Measurements from ENCODE around the gene PRDX5.
A peak's percentile ranks its signal among the peaks of the same experiment; 100 is the strongest.

Gene PRDX5

DNA sequence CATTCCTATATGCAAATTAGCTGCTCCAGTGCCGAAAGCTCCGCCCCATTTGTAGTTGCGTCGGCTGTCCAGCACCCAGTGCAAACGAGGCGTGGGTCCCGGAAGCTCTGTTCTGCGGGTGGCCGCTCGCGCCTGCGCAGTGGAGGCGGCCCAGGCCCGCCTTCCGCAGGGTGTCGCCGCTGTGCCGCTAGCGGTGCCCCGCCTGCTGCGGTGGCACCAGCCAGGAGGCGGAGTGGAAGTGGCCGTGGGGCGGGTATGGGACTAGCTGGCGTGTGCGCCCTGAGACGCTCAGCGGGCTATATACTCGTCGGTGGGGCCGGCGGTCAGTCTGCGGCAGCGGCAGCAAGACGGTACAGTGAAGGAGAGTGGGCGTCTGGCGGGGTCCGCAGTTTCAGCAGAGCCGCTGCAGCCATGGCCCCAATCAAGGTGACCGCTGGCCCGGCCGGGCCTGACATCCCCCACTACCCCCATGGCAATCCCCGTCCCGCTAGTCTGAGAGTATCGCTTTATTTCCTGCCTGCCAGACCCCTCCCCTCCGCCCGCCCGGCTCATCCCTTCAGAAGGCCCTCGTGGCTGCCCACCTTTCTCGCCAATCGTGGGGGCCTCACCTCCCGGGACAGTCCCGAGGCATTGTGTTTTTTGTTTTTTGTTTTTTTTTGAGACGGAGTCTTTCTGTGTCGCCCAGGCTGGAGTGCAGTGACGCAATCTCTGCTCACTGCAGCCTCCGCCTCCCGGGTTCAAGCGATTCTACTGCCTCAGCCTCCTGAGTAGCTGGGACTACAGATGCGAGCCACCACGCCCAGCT lies at the start of gene PRDX5:
Gene PRDX5, plus strand, starts transcription at position 161 of the 805 bp plus-strand sequence. Its CDS starts 95 bp downstream, at position 256.
- DNase-seq (ENCODE audit: low read depth), result peak; percentile 96

DNA sequence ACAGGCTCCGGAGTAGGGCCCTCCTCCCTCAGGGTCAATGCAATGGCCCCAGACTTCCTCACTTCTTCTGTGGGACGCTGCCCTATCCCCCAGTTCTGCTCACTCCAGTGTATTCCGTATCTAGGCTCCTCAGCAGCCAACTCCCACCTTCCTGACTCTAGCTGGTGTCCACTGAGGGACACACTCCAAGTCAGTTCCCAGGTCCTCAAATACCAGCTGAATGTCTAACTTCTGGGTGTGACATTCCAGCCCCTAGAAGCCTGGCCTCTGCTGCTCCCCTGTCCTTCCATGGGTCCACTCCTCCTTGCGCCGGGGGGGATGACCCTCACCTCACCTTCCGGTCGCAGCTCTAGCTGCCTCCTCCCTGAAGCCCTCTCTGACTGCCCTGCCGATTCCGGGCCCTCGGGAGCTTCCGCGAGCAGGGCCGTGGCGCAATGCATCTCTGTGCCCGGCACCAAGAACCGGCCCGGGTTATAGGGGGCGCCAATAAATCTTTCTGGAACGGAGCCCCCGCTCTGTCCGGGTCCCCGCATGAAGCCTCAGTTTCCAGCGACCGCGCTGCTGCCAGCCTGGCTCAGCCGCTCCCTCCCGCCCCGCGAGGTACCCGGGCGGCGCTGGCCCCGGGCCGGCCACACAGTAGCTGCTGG lies 48.9 kb upstream of the PRDX5 start:
- peak; percentile 53 for DNase-seq (ENCODE audit: low read depth)

GRCh38 chr11:64269540-64270220 lies 48.2 kb upstream of the PRDX5 start:
- DNase-seq (ENCODE audit: low read depth), result peak; percentile 98

- DNase-seq (ENCODE audit: low read depth), result no peak
Measured at GRCh38 chr11:64275031-64275800, 42.7 kb upstream of the PRDX5 start.

DNA sequence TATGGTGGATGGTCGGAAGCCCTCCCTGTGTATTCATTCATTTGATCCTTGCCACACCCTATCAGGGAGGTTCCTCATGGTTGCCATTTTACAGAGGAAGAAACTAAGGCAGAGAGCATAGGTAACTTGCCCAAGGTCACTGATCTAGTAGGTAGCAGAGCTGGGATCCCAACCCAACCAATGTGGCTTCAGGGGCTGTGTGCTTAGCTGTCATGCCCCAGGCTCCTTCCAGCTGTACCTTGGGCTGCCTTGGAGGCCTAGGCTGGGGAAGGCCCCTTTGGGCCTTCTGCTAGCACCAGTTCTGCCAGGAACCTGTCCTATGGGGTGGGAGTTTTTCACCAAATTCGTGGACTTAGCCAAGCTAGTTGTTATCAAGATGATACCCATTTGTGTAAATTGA lies 42.1 kb upstream of the PRDX5 start:
- no peak for DNase-seq (ENCODE audit: low read depth)

GRCh38 chr11:64276653-64277431 lies 41.1 kb upstream of the PRDX5 start:
- no peak for DNase-seq (ENCODE audit: low read depth)

GRCh38 chr11:64278576-64279190 lies 39.2 kb upstream of the PRDX5 start:
- no peak for DNase-seq (ENCODE audit: low read depth)

GRCh38 chr11:64281957-64282770 lies 35.8 kb upstream of the PRDX5 start:
- no peak for DNase-seq (ENCODE audit: low read depth)

- no peak for DNase-seq (ENCODE audit: low read depth)
Measured at GRCh38 chr11:64283092-64283491, 34.8 kb upstream of the PRDX5 start.

- DNase-seq (ENCODE audit: low read depth), result peak; percentile 91
Measured at GRCh38 chr11:64284048-64284961, 33.6 kb upstream of the PRDX5 start, which contains the start of gene BAD. TSS of gene BAD (minus strand) at chr11:64284665. CDS start at chr11:64284368, 297 bp downstream.

DNA sequence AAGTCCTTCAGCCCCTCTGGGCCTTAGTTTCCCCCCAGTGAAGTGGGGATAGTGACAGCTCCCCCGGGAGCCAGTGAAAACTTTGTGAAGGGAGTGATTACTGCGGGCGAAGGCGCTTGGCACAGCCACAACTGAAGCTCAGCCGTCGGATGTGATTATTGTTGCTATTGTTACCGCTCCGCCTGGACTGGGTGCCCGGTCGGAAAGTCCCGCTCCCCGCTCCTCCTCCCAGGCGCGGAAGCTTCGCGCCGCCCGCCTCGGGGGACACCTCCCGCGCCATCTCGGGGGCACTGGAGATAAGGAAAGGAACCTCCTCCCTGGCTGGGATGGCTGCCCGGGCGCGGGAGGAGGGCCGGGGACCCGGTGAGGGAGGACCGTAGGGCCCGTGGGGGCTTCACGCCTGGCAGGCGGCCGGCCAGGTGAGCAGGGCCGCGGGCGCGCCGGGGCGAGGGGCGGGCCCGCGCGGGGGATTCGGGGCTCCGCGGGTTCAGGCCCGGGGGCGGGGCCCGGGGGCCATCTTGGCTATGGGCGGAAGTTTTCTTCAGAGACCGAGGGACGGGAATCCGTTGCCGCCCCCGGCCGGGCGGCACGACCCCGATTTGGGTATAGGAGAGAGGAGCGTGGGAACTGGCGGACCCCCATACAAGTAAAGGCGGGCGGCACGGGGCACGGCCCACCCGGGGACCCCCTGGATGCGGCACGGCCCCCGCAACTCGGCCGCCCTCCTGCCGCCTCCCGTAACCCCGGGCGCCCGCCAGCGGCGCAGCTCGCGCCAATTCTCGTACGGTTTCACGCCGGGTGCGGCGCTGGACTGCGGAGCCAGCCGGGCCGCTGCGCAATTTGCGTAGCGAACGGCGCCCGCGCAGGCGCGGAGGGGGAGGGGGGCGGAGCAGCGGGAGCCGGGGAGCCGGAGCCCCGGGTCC lies 32.7 kb upstream of the PRDX5 start, which contains the start of gene GPR137:
Gene GPR137, plus strand, starts transcription at position 887 of the 923 bp plus-strand sequence. CDS start 677 bp downstream, outside the sequence.
- peak; percentile 92 for DNase-seq (ENCODE audit: low read depth)

DNA sequence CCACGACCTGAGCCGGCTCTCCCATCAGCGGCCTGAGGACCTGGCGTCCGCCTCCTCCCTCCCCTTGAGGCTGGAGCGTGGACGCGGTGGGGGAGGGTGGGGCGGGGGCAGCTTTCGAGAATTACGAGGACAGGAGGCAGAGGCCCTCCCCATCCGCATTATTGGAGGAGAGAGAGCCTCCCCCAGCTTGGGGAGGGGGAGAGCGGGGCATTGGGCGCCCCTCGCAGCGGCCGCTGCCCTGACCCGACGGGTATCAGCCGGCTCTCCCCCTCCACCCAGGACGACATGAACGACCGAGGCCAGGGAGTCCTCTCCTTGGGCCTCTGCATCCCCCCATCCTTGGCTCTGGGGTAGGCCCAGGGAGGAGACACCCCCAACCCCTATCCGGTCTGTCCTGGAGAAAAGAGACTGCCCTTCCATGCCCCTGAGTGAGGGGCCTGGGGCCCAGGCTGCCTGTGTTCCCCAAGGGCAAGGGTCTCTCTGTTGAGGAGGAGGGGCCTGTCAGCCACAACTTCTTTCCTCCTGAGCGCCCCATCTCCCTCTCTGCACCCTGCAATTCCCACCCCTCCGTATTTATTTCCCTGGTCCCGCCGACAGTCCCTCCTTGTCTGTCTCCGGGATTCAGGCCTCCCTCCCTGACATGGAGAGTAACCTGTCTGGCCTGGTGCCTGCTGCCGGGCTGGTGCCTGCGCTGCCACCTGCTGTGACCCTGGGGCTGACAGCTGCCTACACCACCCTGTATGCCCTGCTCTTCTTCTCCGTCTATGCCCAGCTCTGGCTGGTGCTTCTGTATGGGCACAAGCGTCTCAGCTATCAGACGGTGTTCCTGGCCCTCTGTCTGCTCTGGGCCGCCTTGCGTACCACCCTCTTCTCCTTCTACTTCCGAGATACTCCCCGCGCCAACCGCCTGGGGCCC lies 31.8 kb upstream of the PRDX5 start:
- no peak for DNase-seq (ENCODE audit: low read depth)

DNA sequence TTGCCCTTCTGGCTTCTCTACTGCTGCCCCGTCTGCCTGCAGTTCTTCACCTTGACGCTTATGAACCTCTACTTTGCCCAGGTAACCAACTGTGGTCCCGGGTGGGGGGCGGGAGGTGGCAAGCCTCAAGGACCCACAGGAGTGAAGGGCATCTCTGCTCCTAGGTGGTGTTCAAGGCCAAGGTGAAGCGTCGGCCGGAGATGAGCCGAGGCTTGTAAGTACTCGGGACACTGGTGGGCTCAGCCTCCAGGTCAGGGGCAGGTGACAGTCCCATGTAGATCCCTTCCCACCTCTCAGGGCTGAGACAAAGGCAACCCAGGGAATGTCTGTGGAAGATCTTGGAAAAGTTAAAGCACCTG lies 31.1 kb upstream of the PRDX5 start:
- DNase-seq (ENCODE audit: low read depth), result no peak

GRCh38 chr11:64287676-64288352 lies 30.1 kb upstream of the PRDX5 start:
- DNase-seq (ENCODE audit: low read depth), result no peak

- no peak for DNase-seq (ENCODE audit: low read depth)
Measured at GRCh38 chr11:64288353-64288750, 29.6 kb upstream of the PRDX5 start.

DNA sequence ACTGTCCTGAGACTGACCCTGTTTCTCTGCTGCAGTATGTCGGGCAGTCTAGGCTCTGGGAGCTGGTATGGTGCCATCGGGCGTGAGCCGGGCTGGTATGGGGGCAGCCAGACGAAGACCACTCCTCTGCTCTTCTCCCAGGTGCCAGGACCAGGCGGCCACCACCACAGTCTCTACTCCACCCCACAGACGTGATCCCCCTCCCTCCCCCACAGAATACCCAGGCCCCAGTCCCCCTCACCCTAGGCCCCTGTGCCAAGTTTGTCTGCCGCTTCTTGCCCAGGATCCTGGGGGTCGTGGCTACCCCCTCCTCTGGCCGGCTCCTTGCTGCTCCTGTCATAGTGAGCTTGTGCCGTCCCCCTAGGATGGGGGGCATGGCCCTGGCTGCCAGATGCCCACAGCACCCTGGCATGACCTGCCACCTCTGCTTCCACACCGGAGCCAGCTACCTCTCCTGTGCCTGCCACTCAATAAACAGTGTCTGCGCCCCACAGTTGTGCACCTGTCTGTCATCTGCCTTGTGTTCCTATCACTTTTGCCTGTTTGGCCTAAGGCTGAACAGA lies 28.8 kb upstream of the PRDX5 start:
- DNase-seq (ENCODE audit: low read depth), result no peak
